Endothelial cell of umbilical vein (primary cell): ENCODE results near the gene KYNU. TPM values are rescaled to one million over a fixed set of nuclear protein-coding genes. Genes with fewer than 3 reads are reported as not detected.

Source experiments
- BruUV-seq: library from RNA; stranded (reverse); fragments of 400-500 nt; replicated peaks from 2 replicates; lab custom pipeline; 2021; lab: Mats Ljungman, UMichigan
- CTCF ChIA-PET: fragments of 300-600, 350-600 bp; sonication (Branson Sonifier 250); formaldehyde crosslinking; loops from one replicate; lab custom pipeline; 2021; ENCODE audit warnings: antibody characterized with exemption, inconsistent platforms; lab: Charles Lee
- POLR2A ChIA-PET: fragments of 300-600, 350-600 bp; sonication (Branson Sonifier 250); formaldehyde crosslinking; loops from one replicate; lab custom pipeline; 2021; ENCODE audit warnings: antibody characterized with exemption, inconsistent platforms; lab: Charles Lee
- DNase-seq: peaks from one replicate; pipeline ENCODE4 v3.0.0-alpha.2; 2011; ENCODE audit warnings: low read depth, low spot score
- FAIRE-seq: peaks from 2 replicates; lab custom pipeline; 2011; peaks lifted over from hg19 to GRCh38; lab: Jason Lieb, UNC
- H2AFZ ChIP-seq: 2 replicates; pipeline ENCODE4 v1.6.0; 2012; ENCODE audit warnings: low read depth, low read length, control low read depth, inconsistent platforms
- H3K27ac ChIP-seq: 2 replicates; pipeline ENCODE4 v1.5.1; 2011; ENCODE audit warnings: low read depth, mild to moderate bottlenecking, control low read depth, low read length, moderate library complexity; ENCODE audit not compliant: insufficient read depth
- H3K27me3 ChIP-seq, 2 experiments: 2 replicates each; pipeline versions ENCODE4 v1.6.0 to v1.6.1; 2011; ENCODE audit warnings: low read length in 2 of 2, mixed read lengths in 1 of 2; ENCODE audit not compliant: control insufficient read depth in 2 of 2, insufficient read depth in 2 of 2
- H3K36me3 ChIP-seq, 2 experiments: 2 replicates in 1 of 2; 3 replicates in 1 of 2; pipeline ENCODE4 v1.5.1; 2011; ENCODE audit warnings: low read length in 2 of 2, mild to moderate bottlenecking in 1 of 2, moderate library complexity in 1 of 2; ENCODE audit not compliant: control insufficient read depth in 2 of 2, insufficient read depth in 2 of 2; ENCODE audit errors: extremely low read depth in 1 of 2
- H3K4me1 ChIP-seq: 3 replicates; pipeline ENCODE4 v1.5.1; 2011; ENCODE audit warnings: mild to moderate bottlenecking, low read length; ENCODE audit not compliant: control insufficient read depth, insufficient read depth; ENCODE audit errors: extremely low read depth
- H3K4me2 ChIP-seq: 2 replicates; pipeline ENCODE4 v1.6.1; 2011; ENCODE audit warnings: low read length, control low read depth, mixed read lengths; ENCODE audit not compliant: insufficient read depth
- H3K4me3 ChIP-seq, 3 experiments: fragments of 200-600 bp in 1 of 3; sonication (generic), shearing (Covaris generic) in 1 of 3; replicated peaks in 1 of 3; 2 replicates each; pipeline ENCODE4 v1.5.1; 2011 to 2016; ENCODE audit warnings: control low read depth in 3 of 3, low read length in 3 of 3, mild to moderate bottlenecking in 2 of 3, inconsistent platforms in 1 of 3, low read depth in 1 of 3, moderate library complexity in 1 of 3; ENCODE audit not compliant: insufficient read depth in 1 of 3
- H3K79me2 ChIP-seq: 2 replicates; pipeline ENCODE4 v1.6.0; 2012; ENCODE audit warnings: low read length, inconsistent platforms; ENCODE audit not compliant: control insufficient read depth, insufficient read depth
- H3K9ac ChIP-seq: replicated peaks from 2 replicates; pipeline ENCODE3; 2011; ENCODE audit warnings: low read length, control low read depth; ENCODE audit not compliant: insufficient read depth; ENCODE audit errors: extremely low read depth
- H3K9me1 ChIP-seq: replicated peaks from 3 replicates; pipeline ENCODE4 v1.6.0; 2011; ENCODE audit warnings: mild to moderate bottlenecking, low read length; ENCODE audit not compliant: control insufficient read depth, insufficient read depth; ENCODE audit errors: extremely low read depth
- H3K9me3 ChIP-seq: replicated peaks from 2 replicates; pipeline ENCODE4 v1.5.1; 2012; ENCODE audit warnings: low read length, inconsistent platforms; ENCODE audit not compliant: control insufficient read depth, insufficient read depth
- H4K20me1 ChIP-seq: replicated peaks from 2 replicates; pipeline ENCODE3; 2011; ENCODE audit warnings: mild to moderate bottlenecking, low read length; ENCODE audit not compliant: control insufficient read depth, insufficient read depth; ENCODE audit errors: extremely low read depth
- EZH2 ChIP-seq: IDR thresholded peaks from 2 replicates; pipeline ENCODE4 v1.6.1; 2012; ENCODE audit warnings: borderline replicate concordance, low read depth, mild to moderate bottlenecking, moderate library complexity, low read length, inconsistent platforms; ENCODE audit not compliant: severe bottlenecking
- FOS ChIP-seq: IDR thresholded peaks from 2 replicates; pipeline ENCODE4 v1.6.1; 2011; ENCODE audit warnings: mild to moderate bottlenecking, low read length, moderate library complexity, borderline replicate concordance; ENCODE audit not compliant: insufficient read depth
- GATA2 ChIP-seq: IDR thresholded peaks from 2 replicates; pipeline ENCODE4 v1.7.0; 2011; ENCODE audit warnings: low read depth, mild to moderate bottlenecking, moderate library complexity, mixed read lengths, low read length; ENCODE audit not compliant: insufficient read length, insufficient read depth
- JUN ChIP-seq: IDR thresholded peaks from 2 replicates; pipeline ENCODE4 v1.6.1; 2011; ENCODE audit warnings: borderline replicate concordance, low read depth; ENCODE audit not compliant: insufficient read length, insufficient read depth
- MYC ChIP-seq: IDR thresholded peaks from one replicate; pipeline ENCODE4 v1.6.1; 2011; ENCODE audit warnings: mild to moderate bottlenecking, low read depth, low read length
- POLR2A ChIP-seq: IDR thresholded peaks from 2 replicates; pipeline ENCODE4 v1.6.1; 2012; ENCODE audit warnings: low read depth, mild to moderate bottlenecking, control low read depth, low read length
- POLR2AphosphoS5 ChIP-seq: IDR thresholded peaks from 2 replicates; pipeline ENCODE4 v1.6.1; 2012; ENCODE audit warnings: low read depth, mild to moderate bottlenecking, control low read depth, low read length, moderate library complexity; ENCODE audit not compliant: insufficient read depth
- dilution Hi-C: fragments of 300-500 bp; cut with MboI; formaldehyde crosslinking; loops from one replicate; pipeline ENCODE4 v1.15.0; 2019; ENCODE audit warnings: low sequenced_read_pairs; ENCODE audit not compliant: extremely low pct_ligation_motif_present
- intact Hi-C: fragments of 100-400 bp; cut with micrococcal nuclease; formaldehyde crosslinking; loops from one replicate; pipeline ENCODE4 v1.10.0; 2022
- polyA plus RNA-seq, 4 experiments: library from polyadenylated mRNA; depleted of rRNA in 3 of 4; stranded (reverse) in 3 of 4; unstranded in 1 of 4; fragments of >200 nt; gene quantifications; 2 replicates each; pipeline versions ENCODE4 v1.2.1 to v1.2.3, GENCODE V29; 2011 to 2012; ENCODE audit warnings: missing spikeins in 1 of 4
- total RNA-seq: library from RNA; stranded (reverse); gene quantifications from 2 replicates; pipeline ENCODE4 v1.2.3, GENCODE V29; 2021
- TF ChIP-seq, protein P1 (sequence below), 2 donors: IDR thresholded peaks; 1 replicate in 1 of 2; 2 replicates in 1 of 2; pipeline ENCODE4 v1.5.1; 2011; ENCODE audit warnings: low read length in 2 of 2, mild to moderate bottlenecking in 2 of 2, moderate library complexity in 2 of 2, control low read depth in 1 of 2, inconsistent platforms in 1 of 2, low read depth in 1 of 2; ENCODE audit not compliant: insufficient read depth in 1 of 2; ENCODE audit errors: extremely low read depth in 1 of 2
- TF ChIP-seq, protein P2 (sequence below): IDR thresholded peaks from 2 replicates; pipeline ENCODE4 v1.6.1; 2011; ENCODE audit not compliant: insufficient read depth, insufficient read length

The KYNU gene
- total and polyA plus RNA-seq, 2 donors (not counting 3 experiments of a cell fraction or from before 2014, with no cell fraction given), result 0.04 TPM; not detected in 1

DNA sequence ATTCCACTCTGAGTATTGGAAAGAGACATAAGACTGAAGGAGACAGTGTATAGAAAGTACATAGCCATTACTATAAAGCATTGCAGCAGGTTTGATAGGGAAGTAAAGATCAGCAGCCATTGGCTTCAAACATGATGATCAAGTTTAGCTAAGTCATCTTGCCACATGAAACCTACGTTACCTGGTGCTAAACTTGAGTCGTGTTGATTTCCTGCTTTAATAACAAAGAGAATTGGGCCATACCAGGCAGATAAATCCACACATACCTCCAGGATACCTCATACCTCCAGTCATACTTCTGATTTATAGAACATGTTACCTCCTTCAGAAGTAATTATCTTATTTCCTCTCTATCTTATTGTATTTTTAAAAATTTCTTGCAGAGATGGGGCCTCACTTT lies 10.3 kb upstream of the KYNU start:
- Histone ChIP-seq H3K27me3 (no peaks in the 10 kb centered on the region), H3K4me1 (peaks cover 7% of the 10 kb centered on the region), H3K9me3 (no peaks in the 10 kb centered on the region), H3K4me3 (no peak overlapping the region), H3K4me2 (no peak overlapping the region), H3K9me1 (no peaks in the 10 kb centered on the region), H3K9ac (no peak overlapping the region), H3K79me2 (no peaks in the 10 kb centered on the region), H3K27ac (no peak overlapping the region), H2AFZ (no peak overlapping the region), H3K36me3 (no peaks in the 10 kb centered on the region), H4K20me1 (no peaks in the 10 kb centered on the region)
- POLR2A ChIA-PET, result no interaction called here
- DNase-seq (no peak), FAIRE-seq (no peak)
- intact Hi-C loops (no loop called here), dilution Hi-C loops (no loop called here)
- BruUV-seq, result no TSS peak
- TF ChIP-seq JUN, result no peak
- TF ChIP-seq POLR2A, result no peak
- TF ChIP-seq EZH2, result no peak
- TF ChIP-seq POLR2AphosphoS5, result no peak
- TF ChIP-seq GATA2, result no peak
- TF ChIP-seq, protein P1, sequence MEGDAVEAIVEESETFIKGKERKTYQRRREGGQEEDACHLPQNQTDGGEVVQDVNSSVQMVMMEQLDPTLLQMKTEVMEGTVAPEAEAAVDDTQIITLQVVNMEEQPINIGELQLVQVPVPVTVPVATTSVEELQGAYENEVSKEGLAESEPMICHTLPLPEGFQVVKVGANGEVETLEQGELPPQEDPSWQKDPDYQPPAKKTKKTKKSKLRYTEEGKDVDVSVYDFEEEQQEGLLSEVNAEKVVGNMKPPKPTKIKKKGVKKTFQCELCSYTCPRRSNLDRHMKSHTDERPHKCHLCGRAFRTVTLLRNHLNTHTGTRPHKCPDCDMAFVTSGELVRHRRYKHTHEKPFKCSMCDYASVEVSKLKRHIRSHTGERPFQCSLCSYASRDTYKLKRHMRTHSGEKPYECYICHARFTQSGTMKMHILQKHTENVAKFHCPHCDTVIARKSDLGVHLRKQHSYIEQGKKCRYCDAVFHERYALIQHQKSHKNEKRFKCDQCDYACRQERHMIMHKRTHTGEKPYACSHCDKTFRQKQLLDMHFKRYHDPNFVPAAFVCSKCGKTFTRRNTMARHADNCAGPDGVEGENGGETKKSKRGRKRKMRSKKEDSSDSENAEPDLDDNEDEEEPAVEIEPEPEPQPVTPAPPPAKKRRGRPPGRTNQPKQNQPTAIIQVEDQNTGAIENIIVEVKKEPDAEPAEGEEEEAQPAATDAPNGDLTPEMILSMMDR (IDR thresholded peaks at IDR 0.05; ENCODE audit: extremely low read depth in 1 of 2, insufficient read depth in 1 of 2, low read depth in 1 of 2, low read length in 2 of 2), result no peak
- TF ChIP-seq, protein P2, sequence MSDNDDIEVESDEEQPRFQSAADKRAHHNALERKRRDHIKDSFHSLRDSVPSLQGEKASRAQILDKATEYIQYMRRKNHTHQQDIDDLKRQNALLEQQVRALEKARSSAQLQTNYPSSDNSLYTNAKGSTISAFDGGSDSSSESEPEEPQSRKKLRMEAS, result no peak
- TF ChIP-seq MYC, result no peak
- no peak for TF ChIP-seq FOS
- CTCF ChIA-PET, result interaction anchor here (1.5 kb wide), 1 partner anchor 25 kb away, joined by 3 read pairs; no protein-coding TSS in a partner anchor
